Activated T-cell treated with anti-CD3 and anti-CD28 coated beads for 48 hours (primary cell): ENCODE measurements around the gene LSR.
"Not testable (repeated sequence)": the region's sequence is repeated elsewhere in the genome, so short reads cannot be mapped to it uniquely, and the experiment has no call there.

Source experiments
- DNase-seq: peaks from one replicate; pipeline ENCODE4 v3.0.0-alpha.2; 2020; ENCODE audit warnings: low read depth

LSR gene

GRCh38 chr19:35267353-35267817, 18.6 kb downstream of the LSR start:
- DNase-seq, result peak; percentile 26

GRCh38 chr19:35267818-35268535, 19.2 kb downstream of the LSR start:
- peak; percentile 78 for DNase-seq

- DNase-seq, result peak; percentile 71
These were observed 20.0 kb downstream of the LSR start, which contains the start of gene USF2 for GRCh38 chr19:35268536-35269437. USF2 (plus strand) TSS chr19:35268962; CDS start chr19:35269102, 140 bp downstream.

- peak; percentile 77 for DNase-seq
These were observed 20.8 kb downstream of the LSR start for GRCh38 chr19:35269438-35270117.

GRCh38 chr19:35270381-35270811, 21.6 kb downstream of the LSR start:
- no peak for DNase-seq

GRCh38 chr19:35271546-35271945, 22.7 kb downstream of the LSR start:
- DNase-seq, result no peak

GRCh38 chr19:35272122-35272719, 23.4 kb downstream of the LSR start:
- DNase-seq, result no peak

- no peak for DNase-seq
These were observed 24.3 kb downstream of the LSR start for GRCh38 chr19:35272954-35273649.

GRCh38 chr19:35273686-35274259, 25.0 kb downstream of the LSR start:
- no peak for DNase-seq

GRCh38 chr19:35274323-35274722, 25.5 kb downstream of the LSR start:
- no peak for DNase-seq

GRCh38 chr19:35276706-35277281, 28.0 kb downstream of the LSR start:
- DNase-seq, result no peak

- DNase-seq, result no peak
These were observed 29.9 kb downstream of the LSR start for GRCh38 chr19:35278578-35279284.

GRCh38 chr19:35279374-35279773, 30.6 kb downstream of the LSR start:
- DNase-seq, result no peak

GRCh38 chr19:35279985-35280821, 31.4 kb downstream of the LSR start:
- DNase-seq, result no peak

GRCh38 chr19:35281303-35281702, 32.5 kb downstream of the LSR start:
- DNase-seq, result no peak

GRCh38 chr19:35284153-35285094, 35.6 kb downstream of the LSR start:
- DNase-seq, result no peak

GRCh38 chr19:35285095-35285449, 36.3 kb downstream of the LSR start:
- no peak for DNase-seq

- not testable (repeated sequence) for DNase-seq
These were observed 36.7 kb downstream of the LSR start for GRCh38 chr19:35285465-35285864.
